ENCODE data around the gene SLC6A11.

Gene SLC6A11

GRCh38 chr3:10777627-10778026 lies 38.4 kb upstream of the SLC6A11 start:
- Histone ChIP-seq H3K27ac (no peak overlapping the region), H3K4me3 (no peak overlapping the region), H3K36me3 (no peaks in the 10 kb centered on the region), H3K4me1 (no peaks in the 10 kb centered on the region), H3K9me3 (peaks cover 0 to 11% (median 6%) of the 10 kb centered on the region in 3 donors), H3K27me3 (peaks cover 0 to 45% of the 10 kb centered on the region in 2 donors)
- no peak for TF ChIP-seq CTCF (IDR thresholded peaks at IDR 0.05)
- DNase-seq = no peak
- intact Hi-C loops (cut with DNase I; ENCODE audit: low total_unique reads) = no loop called here

GRCh38 chr3:10778492-10779292 lies 37.3 kb upstream of the SLC6A11 start:
- H3K36me3 ChIP-seq = no peaks in the 10 kb centered on the region
- H3K27me3 ChIP-seq = peaks cover 0 to 34% of the 10 kb centered on the region in 2 donors
- H3K4me3 ChIP-seq = no peak overlapping the region
- TF ChIP-seq CTCF (IDR thresholded peaks at IDR 0.05) = no peak
- no peak overlapping the region for H3K27ac ChIP-seq
- H3K4me1 ChIP-seq = no peaks in the 10 kb centered on the region
- peaks cover 0 to 4% (median under 1%) of the 10 kb centered on the region in 3 donors for H3K9me3 ChIP-seq
- no peak for DNase-seq
- intact Hi-C loops (cut with DNase I; ENCODE audit: low total_unique reads) = no loop called here

- DNase-seq = no peak
Measured at GRCh38 chr3:10779293-10779805, 36.7 kb upstream of the SLC6A11 start.

DNA sequence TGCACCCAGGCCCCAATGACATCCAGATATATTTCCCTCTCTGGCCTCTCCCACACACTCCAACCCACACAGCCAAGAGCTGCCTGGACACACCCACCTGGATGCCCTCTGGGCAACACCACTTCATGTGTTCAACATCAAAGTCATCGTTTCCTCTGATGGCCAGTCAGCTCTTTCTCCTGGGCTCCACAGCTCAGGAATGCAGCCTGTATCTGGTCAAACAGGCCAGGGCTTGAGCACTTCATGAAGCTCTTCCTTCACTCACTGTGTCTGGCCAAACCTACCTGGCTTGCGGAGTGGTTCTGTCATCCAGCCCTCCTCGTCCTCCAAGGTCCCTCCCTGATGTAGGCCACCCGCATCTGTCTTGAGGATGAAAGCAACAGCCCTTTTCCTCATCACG lies 35.8 kb upstream of the SLC6A11 start:
- intact Hi-C loops (cut with DNase I; ENCODE audit: low total_unique reads) = no loop called here
- Histone ChIP-seq H3K4me1 (no peaks in the 10 kb centered on the region), H3K9me3 (no peaks in the 10 kb centered on the region), H3K36me3 (no peaks in the 10 kb centered on the region), H3K27me3 (peaks cover 0 to 25% of the 10 kb centered on the region in 2 donors), H3K4me3 (no peak overlapping the region), H3K27ac (no peak overlapping the region)
- no peak for DNase-seq
- TF ChIP-seq CTCF (IDR thresholded peaks at IDR 0.05) = no peak

More at GRCh38 chr3:10779293-10779805, 36.7 kb upstream of the SLC6A11 start:
- Histone ChIP-seq H3K9me3 (no peaks in the 10 kb centered on the region), H3K27ac (no peak overlapping the region), H3K4me1 (no peaks in the 10 kb centered on the region), H3K27me3 (peaks cover 0 to 29% of the 10 kb centered on the region in 2 donors), H3K36me3 (no peaks in the 10 kb centered on the region), H3K4me3 (no peak overlapping the region)
- intact Hi-C loops (cut with DNase I; ENCODE audit: low total_unique reads) = no loop called here
- TF ChIP-seq CTCF (IDR thresholded peaks at IDR 0.05) = no peak

DNA sequence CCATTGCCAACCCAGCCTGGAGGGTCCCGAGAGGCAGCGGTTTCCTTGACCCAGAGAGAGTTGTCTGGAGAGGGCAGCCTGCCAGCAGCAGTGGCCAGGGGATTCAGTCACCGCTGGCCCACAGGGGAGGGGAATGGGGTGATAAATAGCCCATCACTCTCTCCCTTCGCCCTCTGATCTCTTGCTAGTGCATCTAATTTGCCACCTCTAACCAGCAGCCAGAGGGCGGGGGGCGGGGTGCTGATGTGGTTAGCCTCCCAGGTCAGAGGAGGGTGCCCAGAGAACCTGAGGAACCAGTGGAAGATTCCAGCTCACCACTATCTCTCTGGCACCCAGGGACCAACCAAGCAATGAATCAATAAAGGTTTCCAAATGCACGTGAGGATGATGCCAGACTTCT lies 35.1 kb upstream of the SLC6A11 start:
- DNase-seq = no peak
- Histone ChIP-seq H3K36me3 (no peaks in the 10 kb centered on the region), H3K27me3 (peaks cover 0 to 25% of the 10 kb centered on the region in 2 donors), H3K9me3 (no peaks in the 10 kb centered on the region), H3K27ac (no peak overlapping the region), H3K4me1 (no peaks in the 10 kb centered on the region), H3K4me3 (no peak overlapping the region)
- intact Hi-C loops (cut with DNase I; ENCODE audit: low total_unique reads) = no loop called here
- no peak for TF ChIP-seq CTCF (IDR thresholded peaks at IDR 0.05)

Measured in tibial artery (tissue), 4 donors.